Activated CD8-positive, alpha-beta memory T cell treated with anti-CD3 and anti-CD28 coated beads for 48 hours (primary cell): ENCODE measurements around the gene TLL2.
A peak's percentile ranks its signal among the peaks of the same experiment; 100 is the strongest.

Experiments used
- DNase-seq, 3 experiments: peaks; one replicate each; pipeline ENCODE4 v3.0.0-alpha.2; 2020; ENCODE audit warnings: low read depth in 2 of 3, low spot score in 2 of 3

Gene TLL2

DNA sequence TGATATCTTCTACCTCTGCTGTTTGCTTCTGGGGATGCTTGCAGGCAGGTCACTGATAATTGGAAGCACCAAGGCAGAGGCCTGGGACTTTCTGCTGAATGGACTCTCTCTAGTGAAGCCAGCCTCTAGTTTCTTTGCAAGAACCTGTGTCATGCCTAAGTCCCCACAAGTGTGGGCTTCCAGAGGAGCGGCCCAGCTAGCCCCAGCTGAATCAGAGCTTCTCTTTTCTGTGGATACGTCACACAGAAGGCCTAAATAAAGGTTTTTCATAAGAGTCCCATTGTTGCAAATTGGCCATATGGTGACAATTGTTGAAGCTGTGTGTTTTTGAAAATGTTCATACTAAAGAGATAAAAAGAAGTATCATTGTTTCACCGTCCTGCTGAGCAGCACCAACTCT, 148.2 kb downstream of the TLL2 start:
- DNase-seq: no peak

GRCh38 chr10:96360766-96361165, 153.0 kb downstream of the TLL2 start:
- no peak for DNase-seq

- no peak for DNase-seq
Observed at GRCh38 chr10:96360331-96360730, 153.4 kb downstream of the TLL2 start.

GRCh38 chr10:96359616-96360015, 154.1 kb downstream of the TLL2 start:
- no peak for DNase-seq

- DNase-seq: no peak
Observed at GRCh38 chr10:96358851-96359540, 154.7 kb downstream of the TLL2 start, which contains the start of gene OPALIN. Gene OPALIN, minus strand, starts transcription at chr10:96359002. Its CDS starts 106 bp downstream, at chr10:96358896.

GRCh38 chr10:96357038-96357620, 156.6 kb downstream of the TLL2 start:
- DNase-seq: no peak

- DNase-seq: no peak
Observed at GRCh38 chr10:96352582-96352981, 161.1 kb downstream of the TLL2 start.

DNA sequence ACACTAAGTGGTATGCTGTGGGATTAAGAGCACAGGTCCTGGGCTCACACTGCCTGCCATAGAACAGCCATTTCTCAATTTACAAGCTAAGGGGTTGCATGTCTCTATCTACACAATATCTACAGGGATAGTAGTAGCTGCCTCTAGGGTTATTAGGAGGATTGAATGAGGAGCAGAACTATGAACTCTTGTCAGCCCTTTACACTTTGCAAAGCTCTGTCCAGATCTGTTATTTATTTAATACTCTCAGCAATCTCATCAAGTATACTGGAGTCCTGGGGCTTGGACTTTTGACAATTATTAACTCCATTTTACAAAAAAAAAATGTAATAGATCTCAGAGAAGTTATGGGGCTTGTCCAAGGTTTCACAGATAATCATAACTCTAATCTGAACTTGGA, 161.7 kb downstream of the TLL2 start:
- DNase-seq: no peak

DNA sequence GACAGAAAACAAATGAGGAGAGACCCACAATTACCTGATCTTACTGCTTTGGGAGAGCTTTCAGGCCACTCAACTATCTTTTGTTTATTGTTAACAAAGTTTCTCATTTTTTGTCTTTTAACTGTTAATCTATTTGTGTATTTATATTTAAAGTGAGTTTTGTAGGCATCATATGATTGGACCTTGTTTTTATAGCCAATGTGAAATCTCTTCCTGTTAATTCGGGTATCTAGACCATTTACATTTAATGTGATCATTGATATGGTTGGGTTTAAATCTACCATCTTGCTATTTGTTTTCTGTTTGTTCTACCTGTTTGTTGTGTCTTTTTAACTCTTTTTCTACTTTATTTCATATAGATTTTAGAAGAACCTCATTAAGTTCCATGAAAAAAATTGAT, 167.4 kb downstream of the TLL2 start:
- no peak for DNase-seq

DNA sequence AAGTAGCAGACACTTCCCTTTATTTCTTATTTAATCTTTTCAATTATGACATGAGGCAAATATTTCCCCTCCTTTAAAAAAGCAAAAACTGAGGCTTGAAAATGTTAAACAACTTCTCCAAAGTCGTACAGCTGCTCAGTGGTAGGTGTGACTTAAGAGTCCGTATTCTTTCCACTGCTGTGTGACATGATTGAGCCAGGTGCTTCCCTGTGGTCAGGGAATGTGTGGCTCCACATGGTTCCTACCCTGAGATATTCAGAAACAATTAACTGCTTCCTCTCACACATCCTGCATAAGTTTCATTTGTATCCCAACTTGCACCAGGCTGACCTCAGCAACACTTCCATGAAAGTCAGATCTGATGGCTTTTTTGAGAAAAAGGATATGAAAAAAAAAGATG, 168.5 kb downstream of the TLL2 start:
- no peak for DNase-seq

GRCh38 chr10:96344178-96344577, 169.5 kb downstream of the TLL2 start:
- DNase-seq: no peak

DNA sequence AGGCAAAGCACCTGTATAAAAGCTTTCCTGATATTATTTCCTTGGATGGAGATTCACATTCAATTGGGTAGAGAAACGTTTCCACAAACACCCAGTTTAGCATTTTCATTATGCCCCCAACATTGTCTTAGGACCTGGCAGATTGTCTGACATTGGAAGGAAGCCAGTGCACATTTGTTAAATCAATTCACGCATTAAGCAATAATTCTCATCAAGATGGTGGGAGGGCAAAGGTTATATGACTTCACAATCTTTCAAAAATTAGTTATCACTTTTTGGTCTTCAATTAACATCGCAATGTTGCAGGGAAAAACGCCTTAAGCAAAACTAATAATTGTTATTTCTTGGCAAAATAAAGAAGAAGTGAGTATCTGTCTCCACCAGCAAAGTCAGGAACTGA, 171.3 kb downstream of the TLL2 start:
- DNase-seq: no peak

GRCh38 chr10:96341219-96342182, 172.2 kb downstream of the TLL2 start:
- no peak for DNase-seq

GRCh38 chr10:96339956-96340904, 173.5 kb downstream of the TLL2 start:
- peak in 2 of 3 experiments; percentile 11 to 27 for DNase-seq

- DNase-seq: no peak
Observed at GRCh38 chr10:96339383-96339782, 174.3 kb downstream of the TLL2 start.

GRCh38 chr10:96338279-96338925, 175.3 kb downstream of the TLL2 start:
- no peak for DNase-seq

DNA sequence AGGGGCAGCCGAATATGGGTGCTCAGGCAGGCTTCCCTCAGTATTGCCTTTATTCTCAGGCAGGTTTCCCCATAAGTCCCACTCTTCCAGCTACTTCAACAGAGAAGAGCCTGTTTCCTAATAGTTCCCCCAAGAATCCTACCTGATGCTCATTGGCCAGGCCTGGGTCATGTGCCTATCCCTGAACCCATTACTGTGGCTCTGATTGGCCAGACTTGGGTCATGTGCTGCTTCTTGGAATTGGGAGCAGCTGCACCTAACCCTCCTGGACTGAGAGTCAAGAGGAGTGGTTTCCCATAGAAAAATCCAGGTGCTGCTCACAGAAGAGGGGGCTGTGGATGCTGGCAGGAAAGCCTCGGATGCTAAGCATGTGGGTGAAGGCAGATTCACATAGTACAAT, 176.6 kb downstream of the TLL2 start:
- no peak for DNase-seq

- no peak for DNase-seq
Observed at GRCh38 chr10:96334616-96335526, 178.9 kb downstream of the TLL2 start.

DNA sequence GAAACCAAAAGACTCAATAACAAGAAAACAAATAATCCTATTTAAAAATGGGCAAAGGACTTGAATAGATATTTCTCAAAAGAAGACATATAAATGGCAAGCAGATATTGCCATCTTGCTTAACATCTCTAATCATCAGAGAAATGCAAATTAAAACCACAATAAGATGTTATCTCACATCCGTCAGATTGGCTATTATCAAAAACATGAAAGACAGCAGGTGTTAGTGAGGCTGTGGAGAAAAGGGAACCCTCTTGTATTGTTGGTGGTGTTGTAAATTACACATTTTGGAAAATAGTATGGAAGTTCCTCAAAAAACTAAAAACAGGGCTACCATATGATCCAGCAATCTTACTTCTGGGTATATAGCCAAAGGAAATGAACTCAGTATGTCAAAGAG, 180.6 kb downstream of the TLL2 start:
- DNase-seq: no peak
